Heart left ventricle (tissue), 16 donors: ENCODE data around the gene NAXD. TPM values are rescaled to one million over a fixed set of nuclear protein-coding genes. Genes with fewer than 3 reads are reported as not detected.

Source experiments
- ATAC-seq, 4 donors: fragments of 200-7000 bp; cut with Tn5 transposase; one replicate each; pipeline ENCODE4 v1.9.1; 2020 to 2022; ENCODE audit warnings: moderate library complexity in 4 of 4, mild to moderate bottlenecking in 3 of 4, moderate number of reproducible peaks in 1 of 4
- DNase-seq, 5 donors: peaks; one replicate each; pipeline ENCODE4 v3.0.0-alpha.2; 2020
- H3K27ac ChIP-seq, 12 donors: fragments of 200-600 bp; sonication (generic) in 4 of 12; one replicate each; pipeline versions ENCODE4 v1.5.0 to v1.8.0; 2016 to 2022; ENCODE audit warnings: mild to moderate bottlenecking in 2 of 12
- H3K27me3 ChIP-seq, 9 donors: fragments of 200-600 bp; sonication (generic) in 2 of 9; one replicate each; pipeline versions ENCODE4 v1.5.1 to v1.8.0; 2016 to 2022; ENCODE audit warnings: mild to moderate bottlenecking in 3 of 9
- H3K36me3 ChIP-seq, 9 donors: fragments of 200-600 bp; sonication (generic) in 2 of 9; one replicate each; pipeline versions ENCODE4 v1.5.0 to v1.8.0; 2018 to 2022; ENCODE audit warnings: mild to moderate bottlenecking in 2 of 9
- H3K4me1 ChIP-seq, 12 donors: fragments of 200-600 bp; sonication (generic) in 4 of 12; one replicate each; pipeline versions ENCODE4 v1.5.0 to v1.8.0; 2016 to 2022; ENCODE audit warnings: mild to moderate bottlenecking in 3 of 12
- H3K4me3 ChIP-seq, 12 donors: fragments of 200-600 bp; sonication (generic) in 4 of 12; one replicate each; pipeline versions ENCODE4 v1.5.0 to v1.8.0; 2017 to 2022; ENCODE audit warnings: mild to moderate bottlenecking in 9 of 12, moderate library complexity in 4 of 12
- H3K9me3 ChIP-seq, 12 donors: fragments of 200-600 bp; sonication (generic) in 4 of 12; one replicate each; pipeline versions ENCODE4 v1.5.0 to v1.8.0; 2016 to 2022; ENCODE audit warnings: mild to moderate bottlenecking in 1 of 12
- CTCF ChIP-seq, 12 donors: fragments of 200-600 bp; sonication (generic) in 4 of 12; IDR thresholded peaks; one replicate each; pipeline versions ENCODE4 v1.5.0 to v1.8.0; 2018 to 2022; ENCODE audit warnings: antibody characterized with exemption in 12 of 12, mild to moderate bottlenecking in 5 of 12
- POLR2A ChIP-seq, 2 donors: fragments of 450-650 bp; IDR thresholded peaks; one replicate each; pipeline ENCODE4 v1.6.1; 2017; ENCODE audit warnings: antibody characterized with exemption in 2 of 2, mild to moderate bottlenecking in 2 of 2, moderate library complexity in 2 of 2
- WGBS, 4 donors: extraction: QIAGEN DNeasy Blood & Tissue Kit in 2 of 4; methylation state at CpG; one replicate each; pipeline versions ENCODE4 v1.1.5 to v1.1.7; 2013 to 2018; 5-methylcytosine and 5-hydroxymethylcytosine counted together
- intact Hi-C, 10 donors: fragments of 100-400 bp; cut with DNase I; formaldehyde crosslinking; loops; one replicate each; pipeline versions ENCODE4 v1.11.1 to v1.14.2; 2022
- polyA plus RNA-seq, 2 donors: library from polyadenylated mRNA; stranded (reverse); fragments of 200-250 nt; gene quantifications; one replicate each; pipeline ENCODE4 v1.2.3, GENCODE V29; 2013
- total RNA-seq, 9 donors: library from RNA; depleted of rRNA in 2 of 9; stranded (reverse); fragments of >200 nt in 2 of 9; fragmentation: NEBNext Ultra II Directional in 3 of 9; extraction: Animal tissue kit (Norgen Biotek cat#: 25700) in 3 of 9; gene quantifications; one replicate each; pipeline versions ENCODE4 v1.1.0 to v1.2.4, GENCODE V29; 2016 to 2023
- donor health status: ischemic (EF 13 %, LVEDD 7.1; RV severe dilation, severe dysfunction).
- donor health status: healthy with polysubstance abuse.
- donor health status: DM: no; HTN: yes; CAD: no.
- donor health status: DM: no; HTN: no; CAD: no.
- donor health status: ischemic (EF 25% LVEDD 6.9; RV normal size, moderate dysfunction).
- donor health status: ischemic (EF 25% LVEDD 5.7; RV mildly dilated, moderate dysfunction).
- donor health status: healthy.
- donor health status: DM: yes; HTN: yes; CAD: no.
- donor health status: ischemic (EF 35%, LVEDD 5.7; RV mildly dilated, moderate dysfunction).
- donor health status: nonischemic (EF 11% LVEDD 7.7; RV severe dilation, severe dysfunction).
- donor health status: DM: yes; HTN: yes; CAD: no.
- donor health status: PGD.
- donor health status: ischemic (EF 29% LVEDD 5.4; RV normal size, mild dysfunction).
- donor health status: nonischemic (EF 23%, LVEDD 6.1; RV moderate dilation, normal function).

The NAXD gene
- total and polyA plus RNA-seq, 11 donors, result 19.2 to 31.4 (median 23.4) TPM

- Histone ChIP-seq H3K4me3 (no peak overlapping the region), H3K4me1 (no peaks in the 10 kb centered on the region), H3K36me3 (peaks cover 0 to 88% (median 74%) of the 10 kb centered on the region in 9 donors), H3K9me3 (no peaks in the 10 kb centered on the region), H3K27ac (no peak overlapping the region), H3K27me3 (no peaks in the 10 kb centered on the region)
- WGBS, 4 donors, result 82 to 92% (median 90%) methylated on average over 9 of the region's 9 CpGs
- ATAC-seq (no peak), DNase-seq (no peak)
- TF ChIP-seq POLR2A (IDR thresholded peaks at IDR 0.05) (no peak), CTCF (IDR thresholded peaks at IDR 0.05) (no peak)
- intact Hi-C loops, result loop anchor here in 1 of 10 donors (10.0 kb wide), 1 partner anchor 126 kb away; no protein-coding TSS in a partner anchor
Observed at GRCh38 chr13:110689041-110689440, 73.7 kb downstream of the NAXD start.

Other genes starting within 250 kb of the NAXD start
- gene RAB20, start 53.8 kb upstream of the NAXD start, total RNA-seq, result 10 to 100 TPM in 8 of 9 donors, 1 to 10 TPM in 1; 5.5 to 30.2 (median 13.7) TPM
- gene RAB20, start 53.8 kb upstream of the NAXD start, polyA plus RNA-seq, result 10 to 100 TPM in 1 of 2 donors, 1 to 10 TPM in 1; 7.4 to 17.3 TPM
- gene CARS2, start 90.6 kb downstream of the NAXD start, total RNA-seq, result 10 to 100 TPM; 35.4 to 48.4 (median 43.5) TPM
- 10 to 100 TPM; 72.4 to 78.5 TPM for gene CARS2, start 90.6 kb downstream of the NAXD start, polyA plus RNA-seq
- 1 to 10 TPM; 5.6 to 9.1 (median 6.6) TPM for gene ING1, start 98.2 kb downstream of the NAXD start, total RNA-seq
- gene ING1, start 98.2 kb downstream of the NAXD start, polyA plus RNA-seq, result 10 to 100 TPM in 1 of 2 donors, 1 to 10 TPM in 1; 4.8 to 18.0 TPM